Astrocyte (in vitro differentiated cells and primary cell): Measurements from ENCODE around the gene ANK3. TPM values are rescaled to one million over a fixed set of nuclear protein-coding genes. Genes with fewer than 3 reads are reported as not detected.

Source experiments
- DNase-seq: peaks from one replicate; pipeline ENCODE4 v3.0.0-alpha.2; 2010; ENCODE audit warnings: low read depth
- FAIRE-seq: peaks from 2 replicates; lab custom pipeline; 2011; peaks lifted over from hg19 to GRCh38; lab: Jason Lieb, UNC
- H2AFZ ChIP-seq: 2 replicates; pipeline ENCODE4 v1.6.0; 2012; ENCODE audit warnings: low read depth, low read length, inconsistent platforms
- H3K27ac ChIP-seq: 2 replicates; pipeline ENCODE4 v1.5.1; 2011; ENCODE audit warnings: low read depth, low read length, inconsistent platforms
- H3K27me3 ChIP-seq: 2 replicates; pipeline ENCODE4 v1.6.0; 2011; ENCODE audit warnings: low read length, inconsistent platforms; ENCODE audit not compliant: insufficient read depth
- H3K36me3 ChIP-seq: 2 replicates; pipeline ENCODE4 v1.5.1; 2011; ENCODE audit warnings: low read length, inconsistent platforms; ENCODE audit not compliant: insufficient read depth
- H3K4me1 ChIP-seq: 2 replicates; pipeline ENCODE4 v1.5.1; 2011; ENCODE audit warnings: low read length, inconsistent platforms; ENCODE audit not compliant: insufficient read depth
- H3K4me2 ChIP-seq: 2 replicates; pipeline ENCODE4 v1.6.0; 2012; ENCODE audit warnings: low read length, inconsistent platforms
- H3K4me3 ChIP-seq: 2 replicates; pipeline ENCODE4 v1.5.1; 2011; ENCODE audit warnings: low read depth, mild to moderate bottlenecking, low read length, inconsistent platforms; ENCODE audit not compliant: insufficient read depth
- H3K79me2 ChIP-seq: 2 replicates; pipeline ENCODE4 v1.6.0; 2012; ENCODE audit warnings: mild to moderate bottlenecking, low read length, inconsistent platforms; ENCODE audit not compliant: insufficient read depth
- H3K9ac ChIP-seq: 2 replicates; pipeline ENCODE4 v1.6.0; 2012; ENCODE audit warnings: mild to moderate bottlenecking, low read length, inconsistent platforms
- H3K9me3 ChIP-seq: 2 replicates; pipeline ENCODE4 v1.5.1; 2012; ENCODE audit warnings: low read depth, mild to moderate bottlenecking, low read length, inconsistent platforms; ENCODE audit not compliant: insufficient read depth
- H4K20me1 ChIP-seq: 2 replicates; pipeline ENCODE4 v1.6.0; 2012; ENCODE audit warnings: low read length, inconsistent platforms; ENCODE audit not compliant: insufficient read depth
- H3K27ac Mint-ChIP-seq: one replicate; pipeline ENCODE4 v1.8.0; 2021; ENCODE audit warnings: mild to moderate bottlenecking, mixed read lengths; ENCODE audit not compliant: unreplicated experiment
- H3K27me3 Mint-ChIP-seq: one replicate; pipeline ENCODE4 v1.8.0; 2021; ENCODE audit warnings: low read depth, mixed read lengths; ENCODE audit not compliant: unreplicated experiment
- H3K36me3 Mint-ChIP-seq: one replicate; pipeline ENCODE4 v1.8.0; 2021; ENCODE audit warnings: low read depth, mixed read lengths; ENCODE audit not compliant: unreplicated experiment
- H3K4me1 Mint-ChIP-seq: one replicate; pipeline ENCODE4 v1.8.0; 2021; ENCODE audit warnings: low read depth, mixed read lengths; ENCODE audit not compliant: unreplicated experiment
- H3K4me3 Mint-ChIP-seq: one replicate; pipeline ENCODE4 v1.8.0; 2021; ENCODE audit warnings: mild to moderate bottlenecking, moderate library complexity, mixed read lengths; ENCODE audit not compliant: unreplicated experiment
- H3K9me3 Mint-ChIP-seq: one replicate; pipeline ENCODE4 v1.8.0; 2021; ENCODE audit warnings: mild to moderate bottlenecking, mixed read lengths; ENCODE audit not compliant: unreplicated experiment
- EZH2 ChIP-seq: IDR thresholded peaks from 2 replicates; pipeline ENCODE4 v1.6.1; 2012; ENCODE audit warnings: mild to moderate bottlenecking, low read length, inconsistent platforms; ENCODE audit not compliant: insufficient read depth
- total RNA-seq: library from RNA; stranded (reverse); gene quantifications from 2 replicates; pipeline ENCODE4 v1.2.1, GENCODE V29; 2021
- TF ChIP-seq, protein P1 (sequence below): IDR thresholded peaks from 2 replicates; pipeline ENCODE4 v1.5.1; 2011; ENCODE audit warnings: low read depth, mild to moderate bottlenecking, inconsistent platforms, low read length, moderate library complexity; ENCODE audit not compliant: insufficient read depth

ANK3 gene
- total RNA-seq, 1 donor from 2014 or later: 21.1 TPM

DNA sequence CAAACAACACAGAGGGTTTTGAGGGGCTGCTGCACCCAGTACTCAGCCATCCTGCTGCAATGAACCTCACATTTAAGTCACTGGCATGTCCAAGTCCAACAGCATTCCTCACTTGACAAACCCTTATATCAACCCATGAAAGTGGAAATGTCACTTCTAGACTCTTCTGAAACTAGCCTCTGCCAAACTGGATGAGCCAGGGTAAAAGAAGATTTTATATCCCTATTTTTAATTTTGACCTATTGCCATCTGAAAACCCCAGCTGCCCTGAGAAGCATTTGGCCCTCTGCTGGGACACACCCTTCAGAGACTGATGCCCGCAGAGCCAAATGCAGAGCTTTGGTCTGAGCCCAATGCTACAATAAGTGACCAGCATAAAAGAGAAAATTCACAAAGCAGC lies 201.1 kb downstream of the ANK3 start:
- H3K9me3 Mint-ChIP-seq: no peaks in the 10 kb centered on the region
- no peak overlapping the region for H3K4me3 Mint-ChIP-seq
- H3K9me3 ChIP-seq: no peaks in the 10 kb centered on the region
- no peaks in the 10 kb centered on the region for H4K20me1 ChIP-seq
- no peak overlapping the region for H3K27ac Mint-ChIP-seq
- H3K4me1 Mint-ChIP-seq: no peaks in the 10 kb centered on the region
- no peak overlapping the region for H2AFZ ChIP-seq
- DNase-seq (no peak), FAIRE-seq (no peak)
- no peak overlapping the region for H3K4me3 ChIP-seq
- H3K4me1 ChIP-seq: no peaks in the 10 kb centered on the region
- H3K36me3 ChIP-seq: no peaks in the 10 kb centered on the region
- no peak overlapping the region for H3K27ac ChIP-seq
- no peak overlapping the region for H3K9ac ChIP-seq
- H3K27me3 Mint-ChIP-seq: no peaks in the 10 kb centered on the region
- TF ChIP-seq, protein P1, sequence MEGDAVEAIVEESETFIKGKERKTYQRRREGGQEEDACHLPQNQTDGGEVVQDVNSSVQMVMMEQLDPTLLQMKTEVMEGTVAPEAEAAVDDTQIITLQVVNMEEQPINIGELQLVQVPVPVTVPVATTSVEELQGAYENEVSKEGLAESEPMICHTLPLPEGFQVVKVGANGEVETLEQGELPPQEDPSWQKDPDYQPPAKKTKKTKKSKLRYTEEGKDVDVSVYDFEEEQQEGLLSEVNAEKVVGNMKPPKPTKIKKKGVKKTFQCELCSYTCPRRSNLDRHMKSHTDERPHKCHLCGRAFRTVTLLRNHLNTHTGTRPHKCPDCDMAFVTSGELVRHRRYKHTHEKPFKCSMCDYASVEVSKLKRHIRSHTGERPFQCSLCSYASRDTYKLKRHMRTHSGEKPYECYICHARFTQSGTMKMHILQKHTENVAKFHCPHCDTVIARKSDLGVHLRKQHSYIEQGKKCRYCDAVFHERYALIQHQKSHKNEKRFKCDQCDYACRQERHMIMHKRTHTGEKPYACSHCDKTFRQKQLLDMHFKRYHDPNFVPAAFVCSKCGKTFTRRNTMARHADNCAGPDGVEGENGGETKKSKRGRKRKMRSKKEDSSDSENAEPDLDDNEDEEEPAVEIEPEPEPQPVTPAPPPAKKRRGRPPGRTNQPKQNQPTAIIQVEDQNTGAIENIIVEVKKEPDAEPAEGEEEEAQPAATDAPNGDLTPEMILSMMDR: no peak
- no peak for TF ChIP-seq EZH2
- peaks cover 5% of the 10 kb centered on the region for H3K36me3 Mint-ChIP-seq
- H3K27me3 ChIP-seq: no peaks in the 10 kb centered on the region
- H3K79me2 ChIP-seq: no peaks in the 10 kb centered on the region
- no peak overlapping the region for H3K4me2 ChIP-seq

DNA sequence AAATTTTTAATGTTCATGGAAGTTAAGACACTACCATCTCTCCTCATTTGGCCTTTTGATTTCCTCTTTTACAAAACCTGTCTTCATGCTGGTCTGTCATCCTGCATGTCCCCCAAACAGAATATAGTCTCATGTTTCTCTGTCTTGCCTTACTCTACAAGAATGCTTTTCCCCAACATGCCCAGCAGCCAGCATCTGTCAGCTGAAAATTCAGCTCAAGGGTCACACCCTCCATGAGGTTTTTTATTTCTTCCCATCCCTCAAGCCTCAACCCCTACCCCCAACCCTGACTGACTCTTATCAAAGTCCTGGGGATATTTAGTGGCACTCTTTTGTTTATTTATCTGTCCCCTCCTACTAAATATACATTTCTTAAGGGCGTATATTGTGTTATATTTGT lies 202.0 kb downstream of the ANK3 start:
- Mint-ChIP-seq H3K36me3 (peaks cover 5% of the 10 kb centered on the region), H3K4me1 (no peaks in the 10 kb centered on the region), H3K4me3 (no peak overlapping the region), H3K27me3 (no peaks in the 10 kb centered on the region), H3K27ac (no peak overlapping the region), H3K9me3 (no peaks in the 10 kb centered on the region)
- Histone ChIP-seq H3K27me3 (no peaks in the 10 kb centered on the region), H4K20me1 (no peaks in the 10 kb centered on the region), H3K27ac (no peak overlapping the region), H3K4me1 (peaks cover 3% of the 10 kb centered on the region), H3K79me2 (no peaks in the 10 kb centered on the region), H2AFZ (no peak overlapping the region), H3K4me3 (no peak overlapping the region), H3K4me2 (no peak overlapping the region), H3K36me3 (no peaks in the 10 kb centered on the region), H3K9ac (no peak overlapping the region), H3K9me3 (no peaks in the 10 kb centered on the region)
- no peak for DNase-seq
- TF ChIP-seq, protein P1: no peak
- TF ChIP-seq EZH2: no peak
- FAIRE-seq: no peak

DNA sequence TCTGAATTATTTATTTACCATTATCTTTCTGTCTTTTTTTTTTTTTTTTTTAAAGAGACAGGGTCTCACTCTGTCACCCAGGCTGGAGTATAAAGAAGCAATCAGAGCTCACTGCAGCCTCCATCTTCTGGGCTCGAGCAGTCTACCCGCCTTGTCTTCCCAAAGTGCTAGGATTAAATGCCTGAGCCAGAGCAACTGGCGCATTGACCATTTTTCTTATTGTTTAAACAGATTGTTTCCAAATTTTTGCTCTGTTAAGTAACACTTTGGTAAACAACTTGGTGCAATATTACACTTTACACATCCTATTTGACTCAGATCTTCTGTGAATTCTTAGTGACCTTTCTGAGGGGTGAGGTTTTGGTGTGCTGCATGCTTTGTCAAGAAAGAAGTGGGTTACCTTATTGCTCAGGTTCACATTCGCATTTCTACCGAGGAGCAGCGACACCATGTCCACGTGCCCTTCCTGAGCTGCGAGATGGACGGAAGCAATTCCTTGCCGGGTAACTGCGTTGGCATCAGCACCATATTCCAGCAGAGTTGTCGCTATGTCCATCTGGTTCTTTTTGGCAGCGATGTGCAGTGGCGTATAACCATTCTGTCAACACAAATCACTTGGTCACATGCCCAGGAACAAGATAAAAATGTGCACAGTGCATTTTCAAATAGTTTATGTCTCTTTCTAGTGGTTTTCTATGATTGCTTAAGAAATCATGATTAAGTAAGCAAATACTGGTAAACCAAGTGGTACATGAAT lies 203.2 kb downstream of the ANK3 start:
- Histone ChIP-seq H3K36me3 (no peaks in the 10 kb centered on the region), H3K27ac (no peak overlapping the region), H3K9ac (no peak overlapping the region), H3K4me1 (peaks cover 3% of the 10 kb centered on the region), H4K20me1 (no peaks in the 10 kb centered on the region), H3K79me2 (no peaks in the 10 kb centered on the region), H3K27me3 (no peaks in the 10 kb centered on the region), H3K4me2 (no peak overlapping the region), H3K9me3 (no peaks in the 10 kb centered on the region), H2AFZ (no peak overlapping the region), H3K4me3 (no peak overlapping the region)
- no peak for DNase-seq
- TF ChIP-seq EZH2: no peak
- TF ChIP-seq, protein P1: no peak
- H3K9me3 Mint-ChIP-seq: no peaks in the 10 kb centered on the region
- FAIRE-seq: no peak
- H3K4me3 Mint-ChIP-seq: no peak overlapping the region
- H3K27me3 Mint-ChIP-seq: no peaks in the 10 kb centered on the region
- peaks cover 3% of the 10 kb centered on the region for H3K36me3 Mint-ChIP-seq
- peaks cover 3% of the 10 kb centered on the region for H3K4me1 Mint-ChIP-seq
- H3K27ac Mint-ChIP-seq: no peak overlapping the region
